Glomerular visceral epithelial cell (primary cell): ENCODE measurements around the gene SPDYE9.
"Not testable (repeated sequence)": the region's sequence is repeated elsewhere in the genome, so short reads cannot be mapped to it uniquely, and the experiment has no call there.

Source experiments
- DNase-seq: peaks from one replicate; pipeline ENCODE4 v3.0.0-alpha.2; 2016; ENCODE audit errors: extremely low spot score

SPDYE9 gene, protein sequence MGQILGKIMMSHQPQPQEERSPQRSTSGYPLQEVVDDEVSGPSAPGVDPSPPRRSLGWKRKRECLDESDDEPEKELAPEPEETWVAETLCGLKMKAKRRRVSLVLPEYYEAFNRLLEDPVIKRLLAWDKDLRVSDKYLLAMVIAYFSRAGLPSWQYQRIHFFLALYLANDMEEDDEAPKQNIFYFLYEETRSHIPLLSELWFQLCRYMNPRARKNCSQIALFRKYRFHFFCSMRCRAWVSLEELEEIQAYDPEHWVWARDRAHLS

DNA sequence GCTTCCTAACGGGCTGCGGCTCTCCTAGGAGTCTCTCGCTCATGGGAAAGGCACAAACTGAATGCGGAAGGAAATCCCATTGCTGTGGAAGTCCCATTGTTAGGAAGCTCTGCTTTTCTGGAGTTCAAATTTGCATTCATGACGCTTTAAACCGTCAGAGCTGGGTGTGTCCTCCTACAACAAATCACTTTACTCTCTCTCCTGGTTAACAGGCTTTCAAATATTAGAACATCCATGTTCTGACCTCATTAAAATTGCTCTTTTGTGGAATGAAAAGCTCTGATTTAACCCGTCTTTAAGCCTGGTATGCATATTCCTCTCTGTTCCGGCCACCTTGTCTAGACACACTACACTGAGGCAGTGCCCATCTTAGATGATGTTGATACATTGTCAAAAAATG lies at the start of gene SPDYE9:
TSS of gene SPDYE9 (minus strand) at position 101 of the 400 bp plus-strand sequence. CDS start 1,800 bp downstream, outside the sequence.
- DNase-seq: not testable (repeated sequence)

DNA sequence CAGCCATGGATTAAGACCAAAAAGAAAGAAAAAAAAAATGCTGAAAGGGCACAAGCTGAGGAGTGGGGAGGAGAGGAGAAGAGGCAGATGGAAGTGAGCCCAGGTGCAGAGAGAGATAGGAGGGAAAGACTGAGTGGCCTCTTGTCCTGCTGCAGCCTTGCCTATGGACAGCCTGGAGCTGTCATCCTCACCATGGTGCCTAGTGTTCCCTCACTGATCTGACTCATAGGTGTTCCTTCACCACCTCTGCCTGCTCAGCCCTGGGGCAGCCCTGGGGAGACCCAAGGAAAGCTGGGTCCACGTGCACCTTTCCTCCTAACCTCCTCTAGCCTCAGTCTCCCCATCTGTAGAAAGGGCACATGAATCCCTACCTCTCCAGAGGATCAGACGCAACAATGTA lies 49.0 kb upstream of the SPDYE9 start:
- DNase-seq: not testable (repeated sequence)

DNA sequence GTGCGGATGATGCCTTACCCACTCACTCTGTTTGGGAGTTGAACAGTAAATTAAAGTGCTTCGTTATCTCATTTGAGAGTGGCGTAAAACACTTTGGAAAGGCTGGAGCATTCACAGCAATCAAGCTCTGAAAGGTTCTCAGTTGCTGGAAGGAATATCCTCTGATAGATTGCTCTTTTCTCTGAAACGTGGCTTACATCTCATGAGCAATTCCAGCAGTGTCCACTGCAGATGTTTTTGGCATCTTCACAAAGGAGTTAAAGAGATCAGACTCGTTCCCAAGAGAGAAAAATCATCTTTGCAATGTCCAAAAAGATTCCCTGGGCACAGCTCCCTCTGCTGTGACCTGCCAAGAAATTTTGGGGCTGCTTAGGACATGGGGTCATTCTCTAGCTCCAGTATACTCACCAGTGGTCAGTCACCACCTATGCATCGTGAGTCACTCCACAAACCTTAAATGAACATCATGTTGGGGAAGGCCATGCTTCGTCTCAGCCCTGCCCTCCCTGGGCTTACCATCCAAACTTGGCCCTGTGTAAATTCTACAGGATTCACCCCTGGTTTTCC lies 46.9 kb upstream of the SPDYE9 start:
- not testable (repeated sequence) for DNase-seq

DNA sequence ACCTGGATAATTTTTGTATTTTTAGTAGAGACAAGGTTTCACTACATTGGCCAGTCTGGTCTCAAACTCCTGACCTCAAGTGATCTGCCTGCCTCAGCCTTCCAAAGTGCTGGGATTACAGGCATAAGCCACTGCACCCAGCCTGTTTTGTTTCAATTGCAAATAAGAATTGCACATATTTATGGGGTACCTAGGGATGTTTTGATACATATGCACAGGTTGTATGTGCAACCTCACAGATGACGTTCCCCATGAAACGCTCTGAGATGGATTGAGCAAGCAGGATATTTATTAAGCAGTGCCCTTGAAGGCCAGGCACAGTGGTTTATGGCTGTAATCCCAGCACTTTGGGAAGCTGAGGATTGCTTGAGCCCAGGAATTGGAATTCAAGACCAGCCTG lies 44.8 kb upstream of the SPDYE9 start:
- DNase-seq: not testable (repeated sequence)

DNA sequence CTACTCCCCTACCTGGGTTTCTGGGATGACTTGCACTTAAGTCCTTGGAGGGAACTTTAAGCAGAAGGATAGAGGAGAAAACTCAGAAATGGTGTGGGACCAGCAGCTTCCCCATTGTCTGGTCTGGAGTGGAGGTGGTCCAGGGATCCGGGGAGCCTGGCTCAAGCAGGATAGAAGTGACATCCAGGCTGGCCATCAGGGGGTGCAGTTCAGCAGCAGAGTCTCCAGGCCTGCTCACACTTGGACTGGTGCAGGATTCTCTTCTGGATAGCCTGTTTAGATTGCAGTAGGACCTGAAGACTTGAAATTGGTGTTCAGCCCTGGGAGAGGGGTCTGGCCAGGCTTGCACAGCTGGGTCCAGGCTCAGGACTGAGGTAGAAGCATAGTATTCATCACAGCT lies 38.3 kb upstream of the SPDYE9 start:
- DNase-seq: not testable (repeated sequence)

DNA sequence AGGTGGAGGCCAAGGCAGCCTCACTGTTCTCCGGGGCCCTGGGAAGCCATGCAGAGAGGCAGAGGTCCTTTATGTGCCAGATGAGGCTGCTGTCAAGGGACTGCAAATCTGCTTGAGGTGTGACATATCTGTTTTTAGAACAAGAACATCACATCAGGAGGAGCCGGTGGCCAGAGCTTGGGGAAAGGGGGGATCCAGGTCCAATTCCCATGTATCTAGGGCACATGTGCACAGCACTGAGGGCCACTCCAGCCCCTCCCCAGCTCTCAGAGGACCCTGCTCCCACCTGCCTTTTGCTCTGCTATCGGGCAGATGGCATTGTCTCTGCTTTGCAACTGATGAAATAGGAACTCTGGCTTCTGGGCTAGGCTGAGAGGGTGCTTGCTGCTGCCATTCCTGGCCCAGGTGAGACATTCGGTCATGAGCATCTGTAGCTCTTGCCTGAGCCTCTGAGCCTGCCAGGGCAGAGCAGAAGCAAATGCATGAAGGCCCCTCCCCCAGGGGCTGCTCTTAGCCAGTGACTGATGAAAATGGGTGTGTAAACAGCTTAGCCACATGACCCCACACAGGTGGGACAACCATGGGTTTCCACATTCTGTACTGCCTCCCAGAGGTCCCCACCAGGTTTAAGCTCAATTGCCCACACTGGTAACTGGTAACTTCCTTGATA lies 37.1 kb upstream of the SPDYE9 start:
- DNase-seq: not testable (repeated sequence)

DNA sequence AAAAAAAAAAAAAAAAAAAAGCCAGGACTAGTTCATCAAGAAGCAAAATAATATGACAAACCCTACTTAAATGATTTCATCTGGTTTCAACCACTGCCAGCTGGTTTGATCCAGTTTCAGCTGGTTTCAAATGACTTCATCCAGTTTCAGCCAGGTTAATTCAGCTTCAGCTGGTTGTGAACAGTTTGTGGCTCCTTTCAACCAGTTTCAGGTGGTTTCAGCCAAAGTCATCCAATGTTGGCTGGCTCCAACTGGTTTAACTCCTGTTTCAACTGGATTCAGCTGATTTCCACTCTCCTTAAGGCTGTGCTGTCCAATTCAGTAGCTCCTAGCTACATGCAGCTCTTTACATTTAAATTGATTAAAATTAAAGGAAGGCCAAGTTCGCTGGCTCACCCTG lies 32.3 kb upstream of the SPDYE9 start:
- DNase-seq: not testable (repeated sequence)

DNA sequence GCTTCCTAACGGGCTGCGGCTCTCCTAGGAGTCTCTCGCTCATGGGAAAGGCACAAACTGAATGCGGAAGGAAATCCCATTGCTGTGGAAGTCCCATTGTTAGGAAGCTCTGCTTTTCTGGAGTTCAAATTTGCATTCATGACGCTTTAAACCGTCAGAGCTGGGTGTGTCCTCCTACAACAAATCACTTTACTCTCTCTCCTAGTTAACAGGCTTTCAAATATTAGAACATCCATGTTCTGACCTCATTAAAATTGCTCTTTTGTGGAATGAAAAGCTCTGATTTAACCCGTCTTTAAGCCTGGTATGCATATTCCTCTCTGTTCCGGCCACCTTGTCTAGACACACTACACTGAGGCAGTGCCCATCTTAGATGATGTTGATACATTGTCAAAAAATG lies 28.0 kb downstream of the SPDYE9 start, which contains the start of gene SPDYE11:
TSS of gene SPDYE11 (minus strand) at position 101 of the 400 bp plus-strand sequence. CDS start 1,800 bp downstream, outside the sequence.
- DNase-seq: not testable (repeated sequence)

DNA sequence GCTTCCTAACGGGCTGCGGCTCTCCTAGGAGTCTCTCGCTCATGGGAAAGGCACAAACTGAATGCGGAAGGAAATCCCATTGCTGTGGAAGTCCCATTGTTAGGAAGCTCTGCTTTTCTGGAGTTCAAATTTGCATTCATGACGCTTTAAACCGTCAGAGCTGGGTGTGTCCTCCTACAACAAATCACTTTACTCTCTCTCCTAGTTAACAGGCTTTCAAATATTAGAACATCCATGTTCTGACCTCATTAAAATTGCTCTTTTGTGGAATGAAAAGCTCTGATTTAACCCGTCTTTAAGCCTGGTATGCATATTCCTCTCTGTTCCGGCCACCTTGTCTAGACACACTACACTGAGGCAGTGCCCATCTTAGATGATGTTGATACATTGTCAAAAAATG lies 56.2 kb downstream of the SPDYE9 start, which contains the start of gene SPDYE8:
TSS of gene SPDYE8 (minus strand) at position 101 of the 400 bp plus-strand sequence. CDS start 1,800 bp downstream, outside the sequence.
- not testable (repeated sequence) for DNase-seq
